ENCODE data around the gene TM4SF5.
A peak's percentile ranks its signal among the peaks of the same experiment; 100 is the strongest.

Gene TM4SF5

GRCh38 chr17:4747847-4748246 lies 23.8 kb upstream of the TM4SF5 start:
- DNase-seq (ENCODE audit: low read depth, low spot score) = no peak

GRCh38 chr17:4748686-4749085 lies 23.0 kb upstream of the TM4SF5 start:
- DNase-seq (ENCODE audit: low read depth, low spot score) = no peak

- no peak for DNase-seq (ENCODE audit: low read depth, low spot score)
Measured at GRCh38 chr17:4750606-4751005, 21.1 kb upstream of the TM4SF5 start.

DNA sequence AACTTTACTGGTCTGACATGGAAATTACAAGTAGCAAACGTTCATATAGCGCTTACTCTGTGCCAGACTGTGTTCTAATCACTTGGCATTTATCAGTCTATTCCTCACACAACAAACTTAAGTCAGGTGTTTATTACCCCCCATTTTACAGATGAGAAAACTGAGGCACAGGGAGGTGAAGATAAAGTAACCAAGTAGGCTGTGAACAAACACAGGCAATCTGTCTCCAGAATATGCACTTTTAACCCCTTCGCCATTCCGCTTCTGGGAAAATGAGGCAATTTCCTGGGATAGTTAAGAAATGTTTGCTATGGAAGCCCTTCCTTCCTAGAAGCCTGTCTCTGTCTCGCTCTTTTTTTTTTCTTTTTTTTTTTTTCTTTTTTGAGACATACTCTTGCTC lies 19.8 kb upstream of the TM4SF5 start:
- no peak for DNase-seq (ENCODE audit: low read depth, low spot score)

DNA sequence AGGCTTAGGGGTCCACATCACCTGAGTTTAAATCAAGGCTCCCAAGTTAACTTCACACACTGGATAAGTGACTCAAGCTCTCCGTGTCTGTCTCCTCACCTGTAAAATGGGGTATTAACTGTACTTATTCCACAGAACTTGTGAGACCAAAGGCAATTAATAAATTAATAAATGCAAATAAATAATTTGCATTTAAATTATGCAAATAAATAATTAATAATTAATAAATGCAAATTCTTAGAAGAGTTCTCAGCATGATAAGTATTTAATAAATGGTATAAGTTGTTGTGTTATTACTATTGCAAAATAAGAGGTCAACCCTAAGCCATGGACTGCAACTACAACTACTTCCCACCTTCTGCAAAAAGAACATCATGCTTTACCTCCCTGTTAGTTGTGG lies 18.3 kb upstream of the TM4SF5 start:
- DNase-seq (ENCODE audit: low read depth, low spot score) = no peak

DNA sequence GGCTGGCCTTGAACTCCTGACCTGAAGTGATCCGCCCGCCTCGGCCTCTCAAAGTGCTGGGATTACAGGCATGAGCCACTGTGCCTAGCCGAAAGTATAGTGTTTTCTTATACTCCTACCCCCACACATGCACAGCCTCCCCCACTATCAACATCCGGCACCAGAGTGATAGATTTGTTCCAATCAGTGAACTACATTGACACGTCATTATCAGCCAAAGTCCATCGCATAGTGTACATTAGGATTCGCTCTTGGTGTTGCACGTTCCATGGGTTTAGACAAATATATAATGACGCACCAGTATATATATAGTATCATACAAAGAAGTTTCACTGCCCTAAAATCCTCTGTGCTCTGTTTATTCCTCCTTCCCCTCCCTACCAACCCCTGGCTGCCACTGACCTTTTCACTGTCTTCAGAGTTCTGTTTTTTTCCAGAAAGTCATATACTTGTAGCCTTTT lies 11.9 kb upstream of the TM4SF5 start:
- DNase-seq (ENCODE audit: low read depth, low spot score) = no peak

DNA sequence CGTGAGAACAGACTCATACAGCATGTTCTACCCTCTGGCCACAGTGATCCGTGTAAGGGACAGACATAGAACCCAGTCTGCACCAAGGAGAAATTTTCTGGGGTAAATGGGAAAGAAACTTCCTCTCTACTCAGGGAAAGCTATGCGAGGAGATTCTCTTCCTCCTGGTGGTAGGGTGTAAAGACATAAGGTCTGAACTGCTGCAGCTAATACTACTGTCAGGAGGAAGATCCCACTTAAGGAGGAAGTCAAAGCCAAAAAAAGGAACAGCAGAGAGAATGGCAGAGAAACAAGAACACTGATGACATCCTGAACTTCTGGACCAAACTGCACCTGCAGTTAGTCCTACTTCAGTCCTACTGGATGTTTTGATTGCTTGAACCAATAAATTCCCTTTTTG lies 7.1 kb upstream of the TM4SF5 start:
- no peak for DNase-seq (ENCODE audit: low read depth, low spot score)

DNA sequence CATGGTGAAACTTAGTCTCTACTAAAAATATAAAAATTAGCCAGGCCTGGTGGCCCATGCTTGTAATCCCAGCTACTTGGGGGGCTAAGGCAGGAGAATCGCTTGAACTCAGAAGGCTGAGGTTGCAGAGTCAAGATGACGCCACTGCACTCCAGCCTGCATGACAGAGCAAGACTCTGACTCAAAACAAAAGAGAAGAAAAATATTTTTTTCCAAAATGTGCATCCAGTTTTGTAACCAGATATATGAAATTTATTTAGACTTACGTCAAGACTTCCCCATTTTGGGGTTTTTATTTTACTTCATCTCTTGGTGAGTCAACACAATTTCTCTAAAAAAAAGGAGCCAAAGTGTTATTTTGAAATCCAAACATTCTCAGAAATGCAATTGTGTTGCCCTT lies 5.5 kb upstream of the TM4SF5 start:
- no peak for DNase-seq (ENCODE audit: low read depth, low spot score)

DNA sequence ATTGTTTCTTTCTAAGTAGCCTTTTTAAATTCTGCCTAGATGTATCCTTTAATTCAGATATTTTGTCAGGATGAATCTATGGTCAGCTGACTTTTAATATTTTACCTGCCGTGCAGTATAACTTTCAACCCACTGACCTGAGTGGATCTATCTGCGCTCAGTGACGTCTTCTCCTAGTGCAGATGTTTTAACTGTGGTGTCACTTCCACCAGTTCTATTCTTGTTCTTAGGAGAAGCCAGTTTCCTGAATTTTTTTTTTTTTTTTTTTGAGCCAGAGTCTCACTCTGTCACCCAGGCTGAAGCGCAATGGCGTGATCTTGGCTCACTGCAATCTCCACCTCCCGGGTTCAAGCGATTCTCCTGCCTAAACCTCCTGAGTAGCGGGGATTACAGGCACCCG lies 5.0 kb upstream of the TM4SF5 start:
- DNase-seq (ENCODE audit: low read depth, low spot score) = no peak

GRCh38 chr17:4768298-4768697 lies 3.4 kb upstream of the TM4SF5 start:
- no peak for DNase-seq (ENCODE audit: low read depth, low spot score)

DNA sequence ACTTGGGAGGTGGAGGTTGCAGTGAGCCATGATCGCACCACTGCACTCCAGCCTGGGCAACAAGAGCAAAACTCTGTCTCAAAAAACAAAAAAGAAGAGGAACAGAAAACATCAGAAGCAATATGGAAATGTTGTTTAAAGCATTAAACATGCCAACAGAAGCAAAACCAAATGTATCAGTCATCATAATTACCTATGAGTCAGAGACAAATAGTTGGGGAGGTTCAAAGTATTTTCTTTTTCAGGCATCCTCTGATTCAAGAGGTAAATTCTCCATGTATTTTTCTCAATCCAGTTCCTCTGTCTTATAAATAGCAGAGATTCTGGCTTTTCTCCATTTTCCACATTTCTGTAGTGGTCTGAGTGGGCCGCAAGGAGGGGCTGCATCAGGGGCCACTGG lies 2.1 kb upstream of the TM4SF5 start:
- no peak for DNase-seq (ENCODE audit: low read depth, low spot score)

DNA sequence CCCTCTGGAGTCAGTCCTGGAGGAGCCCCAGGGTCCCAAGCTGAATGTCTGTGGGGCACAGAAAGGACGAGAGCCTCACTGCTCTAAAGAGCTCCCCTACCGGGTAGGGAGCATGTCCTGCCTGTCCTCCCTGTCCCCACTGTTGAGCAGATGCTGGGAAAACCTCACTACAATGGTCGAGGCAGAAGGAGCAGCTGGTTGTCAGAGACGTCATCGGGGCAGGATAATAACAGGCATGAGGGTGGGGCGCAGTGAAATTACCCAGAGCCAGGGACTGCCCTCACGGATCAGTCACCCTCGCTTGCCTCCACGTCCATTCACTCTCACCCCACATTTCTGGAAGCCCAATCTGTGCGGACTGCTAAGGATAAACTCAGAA lies 538 bp downstream of the TM4SF5 start:
- DNase-seq (ENCODE audit: low read depth, low spot score) = no peak

DNA sequence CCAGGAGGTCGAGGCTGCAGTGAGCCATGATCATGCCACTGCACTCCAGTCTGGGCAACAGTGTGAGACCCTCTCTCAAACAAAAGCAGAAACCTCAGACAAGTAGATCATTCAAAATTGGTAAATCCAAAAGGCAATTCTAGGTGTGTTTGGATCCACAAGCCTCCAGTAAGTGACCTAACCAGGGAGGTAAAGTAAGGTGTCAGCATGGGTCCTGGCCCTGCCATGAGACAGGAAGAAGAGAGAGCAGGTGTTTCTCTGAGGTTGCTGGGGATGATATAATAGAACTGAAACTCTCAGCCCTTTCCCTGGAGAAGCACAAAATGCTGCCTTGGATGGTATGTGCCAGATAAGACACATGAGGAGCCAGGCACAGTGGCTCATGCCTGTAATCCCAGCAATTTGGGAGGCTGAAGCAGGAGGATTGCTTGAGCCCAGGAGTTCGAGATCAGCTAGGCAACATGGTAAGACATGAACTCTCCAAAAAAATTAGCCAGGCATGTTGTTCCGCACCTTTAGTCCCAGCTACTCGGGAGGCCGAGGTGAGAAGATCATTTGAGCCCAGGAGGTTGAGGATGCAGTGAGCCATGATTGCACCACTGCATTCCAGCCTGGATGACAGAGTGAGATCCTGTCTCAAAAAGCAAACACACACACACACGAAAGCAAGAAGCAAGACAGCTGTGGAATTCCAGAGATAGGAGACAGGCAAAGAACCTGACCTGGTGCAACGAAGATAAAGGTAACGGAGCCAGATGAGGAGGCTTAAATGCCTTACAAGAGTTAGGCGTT lies 6.5 kb downstream of the TM4SF5 start:
- DNase-seq (ENCODE audit: low read depth, low spot score) = peak; percentile 63

DNA sequence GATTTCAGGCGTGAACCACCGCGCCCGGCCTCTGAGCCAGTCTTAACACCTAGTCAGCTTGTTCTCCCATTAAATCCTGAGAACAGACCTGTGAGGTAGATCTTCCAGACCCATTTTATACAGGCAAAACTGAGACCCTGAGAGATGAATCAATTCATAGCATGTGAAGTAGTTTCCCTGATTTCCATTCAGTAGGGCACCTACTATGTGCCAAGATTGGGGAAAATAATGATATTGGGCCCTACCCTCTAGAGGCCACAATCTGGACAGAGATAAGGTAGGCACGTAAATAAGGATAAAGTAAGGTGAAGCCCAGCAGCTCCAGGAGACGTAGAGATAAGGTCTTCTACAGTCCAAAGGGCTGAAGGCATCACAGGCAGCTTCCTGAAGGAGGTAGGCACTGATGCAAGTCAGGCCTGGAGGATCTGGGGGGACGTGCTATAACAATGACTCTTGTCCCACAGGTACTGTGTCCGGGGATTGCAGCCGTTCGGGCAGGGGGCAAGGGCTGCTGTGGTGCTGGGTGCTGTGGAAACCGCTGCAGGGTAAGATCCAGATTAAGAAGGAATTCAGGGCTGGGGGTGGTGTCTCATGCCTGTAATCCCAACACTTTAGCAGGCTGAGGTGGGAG lies 8.8 kb downstream of the TM4SF5 start:
- DNase-seq (ENCODE audit: low read depth, low spot score) = no peak

- DNase-seq (ENCODE audit: low read depth, low spot score) = peak; percentile 29
Measured at GRCh38 chr17:4782652-4783051, 11.0 kb downstream of the TM4SF5 start.

DNA sequence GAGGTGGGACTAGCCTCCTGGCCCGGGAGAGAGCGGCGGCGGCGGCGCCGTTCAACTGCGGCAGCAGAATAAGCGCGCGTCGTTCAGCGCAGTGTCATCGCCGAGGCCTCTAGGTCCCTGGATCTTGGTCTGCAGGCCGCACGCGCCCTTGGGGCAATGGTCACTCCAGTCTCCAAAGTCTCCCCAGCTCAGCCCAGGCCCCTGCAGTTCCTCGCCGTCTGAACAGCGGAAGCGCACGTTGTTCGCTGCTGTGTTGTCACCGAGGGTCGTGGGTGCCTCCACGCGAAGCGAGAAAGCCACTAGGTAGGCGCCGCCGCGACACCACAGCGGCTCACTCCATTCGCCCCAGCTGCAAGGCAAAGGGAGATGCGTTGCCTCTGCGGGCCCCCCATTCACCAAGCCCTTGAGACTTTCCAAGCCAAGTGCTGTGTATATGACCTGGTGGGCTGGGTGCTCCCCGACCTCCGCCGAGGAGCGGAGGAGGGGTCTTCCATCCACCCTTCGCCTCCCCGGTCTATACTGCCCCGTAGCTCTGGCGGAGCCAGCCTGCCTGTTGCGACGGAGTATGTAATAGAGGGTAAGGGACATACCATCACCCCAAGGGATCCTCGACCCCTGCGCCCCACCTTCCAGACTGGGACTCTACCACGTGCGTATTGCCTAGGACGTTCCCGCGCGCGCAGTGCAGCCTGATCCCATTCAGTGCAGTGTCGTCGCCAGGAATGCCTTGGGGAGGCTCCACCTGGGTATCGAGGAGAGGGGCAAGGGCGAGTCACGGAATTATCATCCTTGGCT lies 13.8 kb downstream of the TM4SF5 start:
- DNase-seq (ENCODE audit: low read depth, low spot score) = peak; percentile 39

GRCh38 chr17:4786106-4786511 lies 14.4 kb downstream of the TM4SF5 start, which contains the start of gene VMO1:
TSS of gene VMO1 (minus strand) at chr17:4786364. CDS start at chr17:4786352, 12 bp downstream.
- peak; percentile 37 for DNase-seq (ENCODE audit: low read depth, low spot score)

- no peak for DNase-seq (ENCODE audit: low read depth, low spot score)
Measured at GRCh38 chr17:4786516-4786915, 14.8 kb downstream of the TM4SF5 start.

- DNase-seq (ENCODE audit: low read depth, low spot score) = no peak
Measured at GRCh38 chr17:4788159-4788806, 16.6 kb downstream of the TM4SF5 start.

DNA sequence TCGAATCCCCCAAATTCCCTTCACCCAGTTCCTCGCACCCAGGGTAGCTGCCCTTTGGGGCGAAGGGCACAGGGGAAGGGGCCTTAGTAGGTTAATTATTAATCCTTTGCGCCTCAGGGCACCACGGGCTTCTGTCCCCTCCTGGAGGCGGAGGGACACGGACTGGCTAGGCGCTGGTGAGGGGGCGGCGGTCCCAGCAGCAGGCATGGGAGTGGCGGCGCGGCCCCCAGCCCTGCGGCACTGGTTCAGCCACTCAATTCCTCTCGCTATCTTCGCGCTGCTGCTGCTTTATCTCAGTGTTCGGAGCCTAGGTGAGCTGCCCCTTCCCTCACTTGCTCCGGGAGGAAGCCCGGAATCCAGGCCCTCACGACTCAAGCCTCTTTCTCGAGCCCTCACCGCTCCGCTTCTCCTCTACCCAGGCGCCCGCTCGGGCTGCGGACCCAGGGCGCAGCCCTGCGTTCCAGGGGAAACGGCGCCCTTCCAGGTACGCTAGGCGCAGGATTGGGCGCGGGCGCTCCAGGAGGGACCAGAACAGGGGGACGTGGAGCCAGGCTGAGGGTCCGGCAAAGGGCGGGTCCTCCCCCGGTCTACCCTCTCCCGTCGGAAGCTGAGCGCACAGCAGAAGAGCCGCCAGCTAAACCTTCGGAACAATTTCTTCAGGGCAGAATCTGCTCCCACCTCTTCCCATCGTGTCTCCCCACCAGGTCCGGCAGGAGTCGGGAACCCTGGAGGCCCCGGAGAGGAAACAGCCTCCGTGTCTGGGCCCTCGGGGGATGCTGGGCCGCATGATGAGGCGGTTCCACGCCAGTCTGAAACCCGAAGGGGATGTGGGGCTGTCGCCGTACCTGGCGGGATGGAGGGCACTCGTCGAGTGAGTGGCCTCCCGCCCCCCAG lies 17.4 kb downstream of the TM4SF5 start, which contains the start of gene GLTPD2:
Gene GLTPD2, plus strand, starts transcription at position 158 of the 894 bp plus-strand sequence. Its CDS starts 48 bp downstream, at position 206.
- peak; percentile 64 for DNase-seq (ENCODE audit: low read depth, low spot score)

DNA sequence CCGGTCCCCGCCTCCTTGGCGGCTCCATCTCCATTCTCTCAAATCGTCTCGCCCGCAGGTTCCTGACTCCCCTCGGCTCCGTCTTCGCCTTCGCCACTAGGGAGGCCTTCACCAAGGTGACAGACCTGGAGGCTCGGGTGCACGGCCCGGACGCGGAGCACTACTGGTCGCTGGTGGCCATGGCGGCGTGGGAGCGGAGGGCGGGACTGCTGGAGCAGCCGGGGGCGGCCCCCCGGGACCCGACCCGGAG lies 17.9 kb downstream of the TM4SF5 start:
- no peak for DNase-seq (ENCODE audit: low read depth, low spot score)
